HUES6 (cell line): Measurements from ENCODE around the gene MTA2.
A peak's percentile ranks its signal among the peaks of the same experiment; 100 is the strongest.
"Not testable (repeated sequence)": the region's sequence is repeated elsewhere in the genome, so short reads cannot be mapped to it uniquely, and the experiment has no call there.

Source experiments
- H3K27ac ChIP-seq: 2 replicates; pipeline ENCODE4 v1.7.0; 2013; ENCODE audit warnings: low read depth, mild to moderate bottlenecking, low read length, inconsistent platforms
- H3K27me3 ChIP-seq: 2 replicates; pipeline ENCODE4 v1.6.1; 2013; ENCODE audit warnings: low read length; ENCODE audit not compliant: control insufficient read depth, insufficient read depth
- H3K36me3 ChIP-seq: 2 replicates; pipeline ENCODE4 v1.6.1; 2013; ENCODE audit warnings: low read length; ENCODE audit not compliant: control insufficient read depth, insufficient read depth
- H3K4me1 ChIP-seq: 2 replicates; pipeline ENCODE4 v1.6.1; 2013; ENCODE audit warnings: low read length; ENCODE audit not compliant: control insufficient read depth, insufficient read depth
- H3K4me3 ChIP-seq: 2 replicates; pipeline ENCODE4 v1.5.1; 2013; ENCODE audit warnings: low read depth, low read length
- H3K9ac ChIP-seq: one replicate; pipeline ENCODE4 v1.6.1; 2013; ENCODE audit warnings: mild to moderate bottlenecking, low read length
- H3K9me3 ChIP-seq: 2 replicates; pipeline ENCODE4 v1.6.1; 2013; ENCODE audit warnings: low read depth, low read length; ENCODE audit not compliant: control insufficient read depth, insufficient read depth

Gene MTA2

GRCh38 chr11:62553080-62553838 lies 48.4 kb downstream of the MTA2 start:
- H3K9me3 ChIP-seq = no peaks in the 10 kb centered on the region
- peak overlapping the region; percentile 35 for H3K4me3 ChIP-seq
- H3K27me3 ChIP-seq = peaks cover 9% of the 10 kb centered on the region
- H3K4me1 ChIP-seq = peaks cover 57% of the 10 kb centered on the region
- peak overlapping the region; percentile 55 for H3K9ac ChIP-seq
- H3K36me3 ChIP-seq = peaks cover 10% of the 10 kb centered on the region
- H3K27ac ChIP-seq = peak overlapping the region; percentile 32; the same call in 1 of the 2 replicates

- peak overlapping the region; percentile 32; the same call in 1 of the 2 replicates for H3K27ac ChIP-seq
- peak overlapping the region; percentile 35 for H3K4me3 ChIP-seq
- H3K36me3 ChIP-seq = peaks cover 6% of the 10 kb centered on the region
- peak overlapping the region; percentile 55 for H3K9ac ChIP-seq
- H3K4me1 ChIP-seq = peaks cover 63% of the 10 kb centered on the region
- H3K9me3 ChIP-seq = no peaks in the 10 kb centered on the region
- H3K27me3 ChIP-seq = peaks cover 16% of the 10 kb centered on the region
Observed at GRCh38 chr11:62552485-62553079, 49.1 kb downstream of the MTA2 start.

GRCh38 chr11:62550478-62550877 lies 51.2 kb downstream of the MTA2 start:
- Histone ChIP-seq H3K4me1 (peaks cover 45% of the 10 kb centered on the region), H3K27me3 (peaks cover 31% of the 10 kb centered on the region)
- H3K27ac ChIP-seq = not testable (repeated sequence)

GRCh38 chr11:62548545-62549335 lies 52.9 kb downstream of the MTA2 start:
- no peaks in the 10 kb centered on the region for H3K36me3 ChIP-seq
- no peaks in the 10 kb centered on the region for H3K9me3 ChIP-seq
- H3K9ac ChIP-seq = no peak overlapping the region
- H3K4me3 ChIP-seq = no peak overlapping the region
- peaks cover 48% of the 10 kb centered on the region for H3K27me3 ChIP-seq
- no peak overlapping the region for H3K27ac ChIP-seq
- H3K4me1 ChIP-seq = peaks cover 41% of the 10 kb centered on the region

More at GRCh38 chr11:62550478-62550877, 51.2 kb downstream of the MTA2 start:
- not testable (repeated sequence) for H3K9ac ChIP-seq, H3K9me3 ChIP-seq, H3K36me3 ChIP-seq, H3K4me3 ChIP-seq

GRCh38 chr11:62547691-62548281 lies 53.9 kb downstream of the MTA2 start:
- no peak overlapping the region for H3K27ac ChIP-seq

GRCh38 chr11:62546929-62547625 lies 54.6 kb downstream of the MTA2 start:
- Histone ChIP-seq H3K4me1 (peaks cover 39% of the 10 kb centered on the region), H3K9ac (peak overlapping the region; percentile 65), H3K4me3 (peak overlapping the region; percentile 81)

More at GRCh38 chr11:62547691-62548281, 53.9 kb downstream of the MTA2 start:
- Histone ChIP-seq H3K27me3 (peaks cover 58% of the 10 kb centered on the region), H3K36me3 (no peaks in the 10 kb centered on the region), H3K4me3 (peak overlapping the region; percentile 81), H3K9ac (peak overlapping the region; percentile 65), H3K9me3 (no peaks in the 10 kb centered on the region), H3K4me1 (peaks cover 40% of the 10 kb centered on the region)

GRCh38 chr11:62546244-62546928 lies 55.3 kb downstream of the MTA2 start, which contains the start of gene AHNAK:
Gene AHNAK (minus strand): TSS chr11:62546806. CDS start chr11:62536098, 10,708 bp downstream.
- H3K4me3 ChIP-seq = peak within 1 kb of the TSS; percentile 81
- peaks cover 58% of the 10 kb centered on the region for H3K27me3 ChIP-seq
- no peaks in the 10 kb centered on the region for H3K9me3 ChIP-seq
- peak within 1 kb of the TSS; percentile 70; the same call in 1 of the 2 replicates for H3K27ac ChIP-seq
- H3K9ac ChIP-seq = peak within 1 kb of the TSS; percentile 88
- H3K36me3 ChIP-seq = no peaks in the 10 kb centered on the region
- H3K4me1 ChIP-seq = peaks cover 38% of the 10 kb centered on the region

More at GRCh38 chr11:62546929-62547625, 54.6 kb downstream of the MTA2 start:
- Histone ChIP-seq H3K9me3 (no peaks in the 10 kb centered on the region), H3K36me3 (no peaks in the 10 kb centered on the region), H3K27me3 (peaks cover 58% of the 10 kb centered on the region), H3K27ac (no peak overlapping the region)

- Histone ChIP-seq H3K4me3 (peak overlapping the region; percentile 81), H3K9ac (peak overlapping the region; percentile 88), H3K9me3 (no peaks in the 10 kb centered on the region), H3K36me3 (no peaks in the 10 kb centered on the region), H3K4me1 (peaks cover 44% of the 10 kb centered on the region), H3K27ac (peak overlapping the region; percentile 70; the same call in 1 of the 2 replicates), H3K27me3 (peaks cover 58% of the 10 kb centered on the region)
Observed at GRCh38 chr11:62545437-62546243, 56.0 kb downstream of the MTA2 start.

- H3K9me3 ChIP-seq = no peaks in the 10 kb centered on the region
- H3K27me3 ChIP-seq = peaks cover 58% of the 10 kb centered on the region
- H3K27ac ChIP-seq = no peak overlapping the region; the same call in 1 of the 2 replicates
Observed at GRCh38 chr11:62544581-62545436, 56.9 kb downstream of the MTA2 start.

More at GRCh38 chr11:62544581-62545436, 56.9 kb downstream of the MTA2 start:
- peak overlapping the region; percentile 81 for H3K4me3 ChIP-seq
- no peaks in the 10 kb centered on the region for H3K36me3 ChIP-seq
- H3K4me1 ChIP-seq = peaks cover 47% of the 10 kb centered on the region
- peak overlapping the region; percentile 88 for H3K9ac ChIP-seq
